ENCODE results near the gene RAB30.

- TF ChIP-seq EZH2 (IDR thresholded peaks at IDR 0.05; ENCODE audit: borderline replicate concordance, insufficient read depth, low read length, poor library complexity, severe bottlenecking) = no peak
- TF ChIP-seq CTCF (IDR thresholded peaks at IDR 0.05; ENCODE audit: poor library complexity, severe bottlenecking) = no peak
- no peak for TF ChIP-seq RAD21 (conservative IDR thresholded peaks at IDR 0.05)
- TF ChIP-seq EP300 (conservative IDR thresholded peaks at IDR 0.05; ENCODE audit: poor library complexity, severe bottlenecking) = no peak
- no peak for TF ChIP-seq REST (IDR thresholded peaks at IDR 0.05; ENCODE audit: borderline replicate concordance)
Measured at GRCh38 chr11:82988936-82989627, 82.6 kb downstream of the RAB30 start.
